HS-27A (cell line): ENCODE results near the gene DSP.

Source experiments
- DNase-seq: peaks from one replicate; pipeline ENCODE4 v3.0.0-alpha.2; 2012; ENCODE audit warnings: low read depth, missing footprints

DSP gene

DNA sequence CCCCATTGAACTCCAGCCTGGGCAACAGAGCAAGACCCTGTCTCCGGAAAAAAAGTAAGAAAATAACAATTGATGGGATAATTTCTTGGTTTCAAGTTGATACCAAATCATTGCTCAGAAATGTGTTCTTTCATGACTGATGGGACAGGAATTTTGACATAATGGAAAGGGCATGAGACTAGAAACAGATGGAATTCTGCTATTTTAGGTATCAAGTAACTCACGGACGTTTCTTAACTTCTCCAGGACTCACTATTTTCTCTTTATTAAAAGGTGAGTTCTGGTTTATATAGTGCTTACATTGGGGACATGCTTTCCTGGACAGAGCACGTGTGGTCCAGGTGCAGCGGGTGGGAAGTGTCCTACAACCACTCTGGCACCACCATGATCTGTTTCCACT, 6.0 kb upstream of the DSP start:
- DNase-seq: peak; percentile 20

DNA sequence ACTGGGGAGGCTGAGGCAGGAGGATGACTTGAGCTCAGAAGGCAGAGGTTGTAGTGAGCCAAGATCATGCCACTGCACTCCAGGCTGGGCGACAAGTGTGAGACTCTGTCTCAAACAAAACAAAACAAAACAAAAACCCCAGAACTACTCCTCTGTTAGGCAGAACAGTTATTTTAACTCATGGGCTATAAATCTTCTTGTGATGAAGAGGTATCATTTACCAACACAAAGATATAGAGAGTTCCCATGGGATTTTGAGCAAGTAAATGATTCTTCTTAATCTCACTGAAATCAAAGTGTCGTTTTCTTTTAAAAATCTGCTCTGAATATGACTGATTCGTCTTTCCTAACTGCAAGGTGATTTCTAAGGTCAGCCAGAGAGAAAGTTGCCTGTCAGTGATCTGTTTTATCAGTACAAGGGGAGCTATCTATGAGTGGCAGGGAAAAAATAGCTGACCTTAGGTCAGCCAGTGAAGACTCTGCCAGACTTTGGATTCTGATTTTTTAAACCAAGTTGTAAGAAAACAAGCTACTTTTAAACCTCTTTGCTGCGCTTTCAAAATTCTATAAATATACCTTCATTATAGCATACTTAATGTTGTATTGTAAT, 3.8 kb upstream of the DSP start:
- no peak for DNase-seq

DNA sequence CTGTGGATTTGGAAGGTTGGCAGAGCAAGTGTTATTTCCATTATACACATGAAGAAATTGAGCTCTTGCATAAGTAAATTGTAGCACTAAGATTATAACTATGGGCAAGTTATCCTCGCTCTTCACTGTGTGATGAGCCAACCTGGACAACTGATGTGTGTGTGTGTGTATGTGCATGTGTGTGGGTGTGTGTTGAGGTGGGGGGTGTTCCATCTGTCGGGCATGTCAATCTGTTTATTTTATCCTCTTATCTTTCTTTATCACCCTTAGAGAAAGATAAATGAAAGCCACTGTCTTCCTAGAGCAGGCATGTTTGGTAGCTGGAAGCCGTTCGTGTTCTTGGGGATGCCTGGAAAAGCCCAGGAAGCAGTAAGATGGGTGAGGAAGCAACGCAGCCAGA, 3.0 kb upstream of the DSP start:
- no peak for DNase-seq

DNA sequence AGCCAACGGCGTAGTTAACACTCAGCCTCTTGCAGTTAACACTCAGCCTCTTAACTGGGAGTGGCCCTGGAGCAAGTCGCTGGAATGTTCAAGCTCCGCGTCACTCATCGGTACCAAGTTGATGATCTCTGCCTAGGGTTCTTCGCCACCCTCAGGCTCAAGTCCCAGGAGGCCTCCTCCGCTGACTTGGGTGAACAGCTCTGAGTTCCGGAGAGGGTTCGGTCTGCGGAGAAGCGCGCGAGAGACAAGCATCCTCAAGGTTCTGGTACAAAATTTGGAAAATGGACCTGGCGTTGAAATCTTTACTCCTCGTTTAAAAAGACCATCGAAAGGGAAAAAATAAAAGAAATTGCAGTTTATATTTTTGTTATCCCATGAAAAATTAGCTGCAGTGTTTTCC, 876 bp upstream of the DSP start:
- DNase-seq: no peak

DNA sequence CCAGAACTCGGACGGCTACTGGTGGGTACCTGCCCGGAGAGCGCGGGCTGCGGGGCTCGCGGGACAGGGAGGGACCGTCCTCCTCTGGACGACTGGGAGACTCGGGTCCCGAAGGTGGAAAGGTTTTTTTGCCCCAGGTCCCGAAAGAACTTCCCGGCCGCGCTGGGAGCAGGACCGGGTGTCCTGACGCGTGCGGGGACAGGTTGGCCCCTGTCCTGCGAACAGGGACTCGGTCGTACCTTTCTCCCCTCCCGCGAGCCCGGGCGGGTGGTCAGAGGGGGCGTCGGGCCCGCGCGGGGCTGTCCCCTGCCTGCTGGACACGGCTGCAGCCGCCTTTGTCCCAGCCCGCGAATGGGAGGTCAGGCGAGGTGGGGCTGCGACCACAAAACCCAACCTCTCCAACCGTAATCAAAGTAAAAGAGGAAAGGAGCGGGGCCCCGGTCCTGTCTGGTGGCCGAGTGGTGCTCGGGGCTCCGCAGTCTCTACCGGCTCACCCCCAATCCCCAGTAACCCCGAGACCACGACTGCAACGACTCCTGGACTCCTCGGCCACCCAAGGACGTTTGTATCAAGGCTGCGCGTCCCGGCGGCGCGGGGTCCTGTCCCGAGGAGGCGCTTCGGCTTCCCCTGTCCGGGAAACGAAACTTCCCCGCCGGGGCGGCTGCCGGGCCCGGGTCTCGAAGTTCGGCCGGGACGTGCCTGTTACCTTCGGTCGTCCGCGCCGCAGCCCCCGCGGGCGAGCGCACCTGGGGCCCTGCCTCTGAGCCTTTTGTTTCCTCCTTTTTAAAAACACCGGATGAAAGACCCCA, 798 bp downstream of the DSP start:
- DNase-seq: no peak

DNA sequence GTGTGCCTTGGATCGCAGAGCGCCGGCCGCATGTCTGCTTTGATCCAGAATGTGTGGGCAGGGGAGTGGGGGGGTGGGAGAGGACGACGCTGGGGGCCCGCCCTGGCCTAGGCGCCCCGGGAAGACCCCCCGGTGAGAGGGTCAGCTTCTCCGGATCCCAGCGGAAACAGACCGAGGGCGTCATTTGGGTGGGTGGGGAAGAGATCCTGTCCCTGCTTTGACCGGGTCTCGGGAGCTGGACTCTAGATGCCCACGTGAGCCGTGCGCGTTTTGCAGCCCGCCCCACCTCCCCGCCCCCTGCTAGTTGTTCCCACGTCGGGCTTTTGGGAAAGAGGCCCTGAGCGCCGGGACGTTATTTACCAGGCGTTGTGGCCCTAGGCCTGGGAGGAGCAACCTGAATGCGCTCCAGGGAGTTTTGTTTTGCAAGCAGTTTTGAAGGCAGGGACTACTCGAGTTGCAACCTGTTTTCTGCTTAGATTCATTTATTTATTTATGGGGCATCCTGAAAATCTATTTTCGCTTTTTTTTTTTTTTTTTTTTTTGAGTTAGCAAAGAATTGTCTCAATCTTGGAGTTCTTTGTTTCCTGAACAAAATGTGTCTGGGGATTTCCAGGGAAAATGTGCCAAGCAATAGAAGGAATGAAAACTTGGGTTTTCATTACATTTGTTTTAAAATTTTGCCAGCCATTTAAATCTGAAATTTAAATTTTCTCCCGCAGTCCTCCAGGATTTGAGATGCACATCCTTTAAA, 1.6 kb downstream of the DSP start:
- DNase-seq: no peak

DNA sequence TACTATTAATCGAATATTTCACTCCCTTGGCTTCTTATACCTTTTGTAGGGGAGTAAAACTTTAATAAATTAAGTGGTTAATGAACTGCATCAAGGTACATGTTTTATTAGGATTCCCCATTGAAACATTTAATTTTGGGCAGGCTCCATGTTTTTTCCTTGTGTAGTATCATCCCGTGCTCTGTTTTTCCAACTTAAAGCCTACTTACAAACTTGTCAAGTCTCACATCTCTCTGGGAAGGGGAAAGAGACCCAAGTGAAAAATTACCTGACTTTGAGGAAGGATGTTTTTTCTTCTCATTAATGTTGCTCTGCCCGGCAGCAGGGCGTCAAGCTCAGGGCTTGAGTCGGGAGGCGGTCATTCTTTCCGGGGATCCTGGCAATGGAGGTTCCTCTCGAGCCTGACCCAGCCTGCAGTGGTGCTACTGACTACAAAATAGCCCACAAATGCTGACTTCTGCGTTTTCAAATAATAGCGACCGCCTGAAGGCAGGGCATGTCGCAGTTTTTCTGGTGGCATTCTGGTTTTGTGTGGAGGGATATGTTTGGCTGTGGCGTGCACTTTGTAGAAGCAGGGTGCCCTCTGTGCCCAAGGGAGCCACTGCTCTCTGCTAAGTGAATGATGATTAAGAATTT, 2.4 kb downstream of the DSP start:
- no peak for DNase-seq

DNA sequence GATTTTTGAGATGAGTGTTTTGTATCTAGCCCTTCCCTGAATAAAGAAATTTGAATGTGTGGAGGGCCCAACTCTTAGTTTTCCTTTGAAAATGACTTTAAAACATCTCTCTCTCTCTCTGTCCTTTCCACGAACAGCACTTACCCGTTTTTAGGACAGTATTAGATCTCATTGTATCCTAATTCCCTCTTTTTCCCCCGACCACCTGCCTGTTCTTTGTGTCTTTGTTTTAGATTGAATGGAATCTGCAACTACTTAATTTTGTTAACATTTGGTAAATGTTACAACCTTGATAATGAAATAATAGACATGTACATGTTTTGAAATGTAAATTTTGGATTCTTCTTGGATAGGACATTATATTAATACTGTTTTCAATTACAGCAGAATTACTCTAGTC, 3.1 kb downstream of the DSP start:
- no peak for DNase-seq

DNA sequence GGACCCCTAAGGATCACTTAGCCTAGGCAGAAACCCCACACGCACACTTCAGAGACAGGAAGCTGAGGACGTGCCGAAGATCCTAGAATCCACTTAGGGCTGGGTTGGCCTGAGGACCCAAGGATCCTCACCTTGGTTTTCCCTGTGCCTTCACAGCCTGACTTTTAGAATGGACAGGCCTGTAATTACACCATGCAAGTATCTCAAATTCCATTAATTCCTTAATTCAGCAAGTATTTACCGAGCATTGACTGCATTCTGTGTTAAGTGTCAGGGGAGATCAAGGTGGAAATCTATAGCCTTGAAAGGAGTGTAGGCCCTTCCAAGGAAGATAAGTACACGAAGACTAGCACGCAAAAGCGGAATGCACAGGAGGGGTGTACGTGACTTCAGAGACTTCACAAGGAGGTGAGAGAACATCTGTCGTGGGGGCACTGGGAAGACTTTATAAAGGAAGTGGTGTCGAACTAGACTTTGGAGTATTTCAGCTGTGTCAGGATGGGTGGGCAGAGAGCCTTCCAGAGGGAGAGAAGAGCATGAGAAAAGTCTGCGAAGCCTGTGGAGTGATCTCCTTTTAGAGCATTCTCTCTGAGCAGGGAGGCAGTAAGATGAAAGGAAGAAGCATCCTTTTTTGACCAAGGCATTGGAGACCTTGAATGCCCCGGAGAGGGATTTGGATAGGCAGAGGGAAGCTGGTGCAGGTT, 4.0 kb downstream of the DSP start:
- no peak for DNase-seq

DNA sequence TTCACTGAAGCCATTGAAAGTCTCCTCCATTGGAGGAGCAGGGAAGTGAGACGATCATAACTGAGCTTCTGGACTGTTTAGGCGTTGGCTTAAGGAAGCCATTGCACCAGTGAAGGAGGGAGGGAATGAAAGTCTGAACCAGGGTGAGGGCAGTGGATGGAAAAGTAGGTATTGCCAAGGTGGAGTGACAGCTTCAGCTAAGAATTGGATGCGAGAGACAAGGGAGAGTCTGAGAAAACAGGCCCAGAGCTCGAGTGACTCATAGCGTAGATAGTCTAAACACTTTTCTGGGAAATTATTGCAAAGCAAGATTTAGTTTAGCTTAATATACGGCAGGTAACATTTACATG, 4.5 kb downstream of the DSP start:
- DNase-seq: no peak

DNA sequence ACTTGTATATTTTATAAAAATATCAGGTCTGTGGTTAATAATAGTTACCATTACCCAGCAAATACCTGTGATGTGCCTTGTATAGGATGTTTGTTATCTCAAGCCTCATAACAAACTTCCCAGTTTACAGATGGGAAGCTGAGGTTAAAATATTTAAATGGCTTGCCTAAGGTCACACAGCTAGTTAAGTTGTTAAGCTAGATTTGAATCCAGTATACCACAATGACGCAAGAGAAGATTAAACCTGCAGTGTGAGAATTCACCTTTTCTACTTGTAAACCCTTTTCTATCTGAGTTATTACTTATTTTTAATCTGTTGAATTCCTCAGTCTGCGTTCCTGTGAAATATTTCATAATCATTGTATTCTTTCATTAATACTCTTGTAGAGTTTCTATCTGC, 4.9 kb downstream of the DSP start:
- DNase-seq: no peak

DNA sequence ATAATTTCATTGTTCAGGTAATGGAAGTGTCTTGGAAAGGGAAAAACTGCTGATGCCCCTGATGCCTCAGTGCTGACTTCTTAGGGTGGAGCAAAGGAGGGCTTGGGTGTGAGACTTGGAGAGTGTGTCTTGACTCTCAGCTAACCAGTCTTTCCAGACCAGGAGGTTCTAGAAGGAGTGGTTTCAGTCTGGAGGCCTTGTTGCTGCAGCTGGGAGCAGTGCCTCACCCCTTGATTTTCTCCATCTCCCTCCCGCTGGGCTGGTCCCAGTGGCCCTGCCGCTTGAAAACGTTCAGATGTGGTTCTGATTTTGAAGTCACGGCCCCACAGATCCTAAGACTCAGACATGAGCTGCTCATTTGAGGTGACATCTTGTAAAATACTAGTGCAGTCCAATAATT, 5.4 kb downstream of the DSP start:
- no peak for DNase-seq

DNA sequence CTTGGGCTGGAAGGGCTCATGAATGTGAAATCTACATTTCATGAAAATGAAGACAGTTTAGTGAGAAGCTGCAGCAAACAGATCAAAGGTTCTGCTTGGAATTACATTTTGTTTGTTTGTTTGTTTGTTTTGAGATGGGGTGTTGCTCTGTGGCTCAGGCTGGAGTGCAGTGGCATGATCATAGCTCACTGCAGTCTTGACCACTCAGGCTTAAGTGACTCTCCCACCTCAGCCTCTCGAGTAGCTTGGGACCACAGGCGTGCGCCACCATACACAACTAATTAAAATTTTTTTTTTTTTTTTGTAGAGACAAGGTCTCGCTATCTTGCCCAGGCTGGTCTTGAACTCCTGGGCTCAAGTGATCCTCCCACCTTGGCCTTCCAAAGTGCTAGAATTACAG, 5.8 kb downstream of the DSP start:
- no peak for DNase-seq

DNA sequence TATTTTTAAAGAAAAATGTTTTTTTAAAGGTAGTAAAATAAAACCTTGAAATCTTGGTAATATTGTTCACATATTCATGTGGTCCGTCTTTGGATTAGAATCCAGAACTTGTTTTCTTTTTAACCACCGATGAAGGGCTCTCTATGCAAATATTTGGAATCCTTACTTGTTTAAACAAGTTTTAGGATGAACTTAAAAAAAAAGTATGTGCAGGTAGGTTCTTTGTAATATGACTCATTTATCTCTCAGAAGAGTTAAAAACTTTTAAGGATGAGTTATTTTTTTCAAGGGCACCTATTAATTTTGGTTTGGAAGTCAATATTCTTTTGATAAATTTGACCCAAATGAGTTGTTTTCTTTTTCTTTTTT, 8.9 kb downstream of the DSP start:
- no peak for DNase-seq

DNA sequence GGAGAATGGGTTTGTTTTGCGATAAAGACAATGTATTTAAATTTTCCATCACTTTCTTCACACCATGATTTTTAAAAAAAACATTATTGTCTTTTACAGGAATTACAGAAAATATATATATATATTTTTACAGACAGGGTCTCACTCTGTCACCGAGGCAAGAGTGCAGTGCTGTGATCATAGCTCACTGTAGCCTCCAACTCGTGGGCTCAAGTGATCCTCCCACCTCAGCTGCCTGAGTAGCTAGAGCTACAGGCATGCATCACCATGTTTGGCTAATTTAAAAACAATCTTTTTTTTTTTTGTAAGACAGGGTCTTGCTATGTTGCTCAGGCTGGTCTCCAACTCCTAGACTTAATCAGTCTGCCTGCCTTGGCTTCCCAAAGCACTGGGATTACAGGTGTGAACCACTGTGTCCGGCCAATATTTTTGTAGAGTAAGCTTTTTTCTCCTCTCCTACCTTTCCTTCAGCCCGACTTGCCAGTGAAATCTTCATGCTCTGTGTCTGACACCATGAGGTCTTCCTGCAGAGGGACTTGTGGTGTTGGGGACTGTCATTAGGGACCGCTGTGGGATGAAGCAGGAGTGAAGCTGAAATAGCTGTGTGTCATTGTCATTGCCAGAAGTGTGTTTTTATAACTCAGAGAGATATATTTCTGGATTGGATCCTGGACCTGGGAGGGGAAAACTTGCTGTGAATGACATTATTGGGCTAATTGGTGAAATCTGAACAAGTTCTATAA, 13.2 kb downstream of the DSP start:
- no peak for DNase-seq

DNA sequence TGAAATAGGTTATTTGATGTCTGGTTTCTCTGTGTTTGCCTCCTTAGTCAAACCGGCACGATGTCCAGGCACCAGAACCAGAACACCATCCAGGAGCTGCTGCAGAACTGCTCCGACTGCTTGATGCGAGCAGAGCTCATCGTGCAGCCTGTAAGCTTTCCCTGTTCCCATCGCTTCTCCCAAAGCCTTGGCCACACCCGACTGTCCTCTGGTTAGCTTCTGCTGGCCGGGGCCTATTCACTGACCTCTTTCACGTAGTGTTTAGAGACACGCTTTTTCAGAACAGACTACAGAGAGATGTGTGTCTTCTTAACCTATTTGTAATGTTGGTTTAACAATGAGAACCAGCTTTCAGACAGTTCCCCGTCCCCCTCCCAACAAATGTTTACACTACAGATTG, 14.2 kb downstream of the DSP start:
- DNase-seq: no peak

DNA sequence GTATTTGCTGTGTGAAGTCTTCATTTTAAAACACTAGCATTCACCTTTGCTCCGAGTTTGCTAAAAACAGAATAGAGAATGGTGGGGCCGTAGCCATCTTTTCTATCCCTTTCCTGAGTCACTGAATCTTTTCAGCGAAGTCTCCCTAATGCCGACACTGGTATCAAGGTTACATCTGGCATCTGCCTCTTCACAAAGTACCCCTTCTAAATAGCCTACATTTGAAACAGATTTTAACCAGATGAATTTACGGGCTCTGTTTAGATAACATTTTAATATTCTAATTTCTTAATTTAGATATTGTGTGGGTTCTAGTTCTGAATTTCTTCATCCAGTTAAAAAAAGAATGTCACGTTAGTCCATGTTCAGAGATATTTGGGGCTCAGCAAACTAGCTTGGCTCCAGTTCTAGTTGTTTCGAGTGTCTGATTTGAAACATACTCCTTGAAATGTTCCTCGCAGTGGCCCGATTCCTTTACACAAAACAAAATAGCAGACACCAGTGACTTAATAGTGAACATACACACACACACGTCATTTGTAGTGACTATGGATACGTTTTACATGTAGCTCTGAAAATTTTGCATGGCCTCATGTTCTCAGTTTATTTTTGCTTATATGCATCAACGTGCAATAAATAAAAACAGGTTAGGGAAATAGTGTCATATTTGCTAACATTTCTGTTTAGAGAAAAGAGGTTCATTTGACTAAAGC, 15.1 kb downstream of the DSP start:
- no peak for DNase-seq

DNA sequence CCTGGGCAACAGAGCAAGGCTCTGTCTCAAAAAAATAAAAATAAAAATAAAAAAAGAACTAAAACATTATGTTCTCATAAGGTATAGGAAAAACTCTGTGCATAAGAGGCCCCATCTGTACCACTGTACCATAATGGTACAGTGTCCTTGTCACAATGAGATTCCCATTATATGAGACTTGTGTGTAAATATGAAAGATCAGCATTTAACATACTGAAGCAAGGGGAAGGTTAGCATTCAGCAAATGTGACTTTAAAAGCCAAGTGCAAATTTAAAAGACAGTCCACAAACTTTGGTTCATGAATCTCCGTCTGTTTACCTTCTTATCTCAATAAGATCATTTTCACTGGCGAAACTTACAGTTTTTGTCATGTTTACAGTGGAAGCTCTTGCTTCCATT, 16.2 kb downstream of the DSP start:
- no peak for DNase-seq

DNA sequence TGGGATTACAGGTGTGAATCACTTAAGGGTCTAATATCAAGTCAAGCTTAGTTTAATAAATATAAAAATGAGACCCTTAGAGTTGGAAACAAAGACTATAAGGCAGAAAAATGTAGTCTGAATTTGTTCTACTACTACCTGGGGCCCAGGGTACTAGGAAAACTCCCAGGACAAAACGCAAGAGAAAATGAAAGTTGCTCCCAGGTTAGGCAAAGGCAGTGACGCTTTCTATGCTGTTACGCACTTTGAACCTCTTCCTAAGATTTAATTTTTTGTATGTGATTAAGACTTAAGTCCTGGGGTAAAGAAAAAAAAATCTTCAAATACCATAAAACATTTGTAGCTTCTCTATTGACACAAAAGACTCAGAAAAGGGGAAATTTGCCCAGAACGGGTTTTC, 17.3 kb downstream of the DSP start:
- DNase-seq: no peak

DNA sequence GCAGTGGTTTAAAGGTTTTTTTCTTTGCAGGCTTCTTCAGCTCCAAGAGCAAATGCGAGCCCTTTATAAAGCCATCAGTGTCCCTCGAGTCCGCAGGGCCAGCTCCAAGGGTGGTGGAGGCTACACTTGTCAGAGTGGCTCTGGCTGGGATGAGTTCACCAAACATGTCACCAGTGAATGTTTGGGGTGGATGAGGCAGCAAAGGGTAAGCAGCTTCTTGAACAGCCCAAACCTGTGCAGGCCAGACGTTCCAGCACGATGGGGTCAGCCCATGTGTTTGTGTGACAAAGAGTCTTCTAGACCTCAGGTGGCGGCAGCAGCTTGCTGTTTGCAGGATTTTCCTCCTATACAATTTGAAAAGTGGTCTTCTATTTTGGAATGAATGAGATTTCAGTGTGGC, 17.7 kb downstream of the DSP start:
- DNase-seq: no peak
